ENCODE data around the gene ATP2B1. TPM values are rescaled to one million over a fixed set of nuclear protein-coding genes. Genes with fewer than 3 reads are reported as not detected.

Gene ATP2B1
- total and polyA plus RNA-seq, 2 of the 13 experiments (the other 11 are each of a cell fraction or from before 2014, with no cell fraction given): 12.1 to 60.2 TPM

GRCh38 chr12:89694542-89694941, 14.1 kb downstream of the ATP2B1 start:
- no peak overlapping the region for H2AFZ ChIP-seq (ENCODE audit: low read length)
- CTCF ChIA-PET (ENCODE audit: low intra/inter-chr PET ratio, low total read pairs): no interaction called here
- no peak overlapping the region for H3K4me2 ChIP-seq (ENCODE audit: low read depth, low read length)
- H3K4me3 ChIP-seq (replicated peaks in 1 of 3; ENCODE audit: insufficient read depth in 1 of 3, low read depth in 2 of 3, low read length in 3 of 3): no peak overlapping the region
- H3K36me3 ChIP-seq (replicated peaks in 1 of 2; ENCODE audit: control insufficient read depth in 1 of 2, insufficient read depth in 2 of 2, low read length in 2 of 2): no peaks in the 10 kb centered on the region
- BruUV-seq (replicated peaks): no TSS peak
- in situ Hi-C loops (cut with HindIII; ENCODE audit: extremely low pct_ligation_motif_present, low pct_unique_long_range_greater_than_20kb) (no loop called here), intact Hi-C loops (cut with micrococcal nuclease; ENCODE audit: unreplicated experiment) (loop anchor here (5.0 kb wide), 1 partner anchor 47 kb away; no protein-coding TSS in a partner anchor)
- ATAC-seq (no peak), DNase-seq (ENCODE audit: low spot score) (no peak), FAIRE-seq (no peak)
- H3K9ac ChIP-seq (ENCODE audit: insufficient read depth, low read depth, low read length): no peak overlapping the region
- 92% methylated on average over 5 of the region's 5 CpGs for WGBS (ENCODE audit: low lambda C conversion rate)
- H3K27ac ChIP-seq (ENCODE audit: extremely low read length, insufficient read depth, low read length): no peak overlapping the region
- POLR2A ChIA-PET: interaction anchor here (1.6 kb wide), 1 partner anchor 14 kb away, joined by 8 read pairs; the partner anchor contains the start of gene ATP2B1
- H4K20me1 ChIP-seq (ENCODE audit: insufficient read depth, low read length): peaks cover 5% of the 10 kb centered on the region
- H3K4me1 ChIP-seq (ENCODE audit: insufficient read depth, low read length): peaks cover 38% of the 10 kb centered on the region
- TF ChIP-seq MLXIP (CRISPR knock-in tag; IDR thresholded peaks at IDR 0.05; ENCODE audit: borderline replicate concordance) (no peak), NKX3-1 (CRISPR knock-in tag; IDR thresholded peaks at IDR 0.05) (no peak), ZNF20 (CRISPR knock-in tag; IDR thresholded peaks at IDR 0.05) (no peak), IKZF4 (CRISPR knock-in tag; IDR thresholded peaks at IDR 0.05; ENCODE audit: borderline replicate concordance, low read depth, not compliant biosample characterization) (no peak), ZMYM3 (CRISPR knock-in tag; IDR thresholded peaks at IDR 0.05) (no peak), WIZ (CRISPR knock-in tag; IDR thresholded peaks at IDR 0.05) (no peak), PLRG1 (conservative IDR thresholded peaks at IDR 0.05) (no peak), LBX2 (CRISPR knock-in tag; IDR thresholded peaks at IDR 0.05; ENCODE audit: borderline replicate concordance) (no peak), ARNTL (CRISPR knock-in tag; IDR thresholded peaks at IDR 0.05) (no peak)
- no peaks in the 10 kb centered on the region for H3K9me3 ChIP-seq (ENCODE audit: low read length)
- no peaks in the 10 kb centered on the region for H3K27me3 ChIP-seq (ENCODE audit: control insufficient read depth in 1 of 2, insufficient read depth in 2 of 2, low read length in 2 of 2)
- peaks cover 99% of the 10 kb centered on the region for H3K79me2 ChIP-seq (ENCODE audit: insufficient read depth, low read length)
